Prostate gland (tissue), 2 donors: Measurements from ENCODE around the gene TRIM60. TPM values are rescaled to one million over a fixed set of nuclear protein-coding genes. Genes with fewer than 3 reads are reported as not detected.
"Not testable (repeated sequence)": the region's sequence is repeated elsewhere in the genome, so short reads cannot be mapped to it uniquely, and the experiment has no call there.

ENCODE experiments used
- DNase-seq: peaks from one replicate; pipeline ENCODE4 v3.0.0-alpha.2; 2019; ENCODE audit warnings: low spot score
- H3K27ac ChIP-seq, 2 donors: fragments of 200-600 bp; sonication (generic); 2 replicates each; pipeline ENCODE4 v1.5.1; 2017 to 2019
- H3K27me3 ChIP-seq: fragments of 200-600 bp; sonication (generic); replicated peaks from 2 replicates; pipeline ENCODE4 v1.5.1; 2019; ENCODE audit not compliant: insufficient read depth
- H3K36me3 ChIP-seq, 2 donors: fragments of 200-600 bp; sonication (generic); 1 replicate in 1 of 2; 2 replicates in 1 of 2; pipeline versions ENCODE4 v1.5.1 to v1.8.1; 2017 to 2019
- H3K4me1 ChIP-seq: fragments of 200-600 bp; sonication (generic); replicated peaks from 2 replicates; pipeline ENCODE4 v1.5.1; 2019
- H3K4me3 ChIP-seq, 2 donors: fragments of 200-600 bp; sonication (generic); 2 replicates each; pipeline ENCODE4 v1.5.1; 2017 to 2019
- H3K9me3 ChIP-seq: fragments of 200-600 bp; sonication (generic); 2 replicates; pipeline ENCODE4 v1.5.1; 2017
- POLR2A ChIP-seq: fragments of 450-650 bp; IDR thresholded peaks from one replicate; pipeline ENCODE4 v1.6.1; 2016; ENCODE audit warnings: antibody characterized with exemption, mild to moderate bottlenecking
- POLR2AphosphoS5 ChIP-seq: sonication (generic); formaldehyde crosslinking; IDR thresholded peaks from one replicate; pipeline ENCODE4 v1.6.1; 2017; ENCODE audit warnings: antibody characterized with exemption
- WGBS: methylation state at CpG from one replicate; pipeline ENCODE4 v1.1.5; 2018; 5-methylcytosine and 5-hydroxymethylcytosine counted together
- intact Hi-C: fragments of 100-400 bp; cut with DNase I; formaldehyde crosslinking; loops from one replicate; pipeline ENCODE4 v1.14.2; 2022
- total RNA-seq, 2 donors: library from RNA; depleted of rRNA; stranded (reverse); fragments of >200 nt; gene quantifications; one replicate each; pipeline ENCODE4 v1.1.0, GENCODE V29; 2016
- TF ChIP-seq, protein P1 (sequence below), 4 experiments: fragments of 200-600 bp in 2 of 4; fragments of 450-650 bp in 2 of 4; sonication (generic) in 2 of 4; IDR thresholded peaks; 1 replicate in 3 of 4; 2 replicates in 1 of 4; pipeline ENCODE4 v1.5.1; 2016 to 2019; ENCODE audit warnings: antibody characterized with exemption in 4 of 4, mild to moderate bottlenecking in 2 of 4, moderate library complexity in 2 of 4

Gene TRIM60
- total RNA-seq, 2 donors from 2014 or later = not detected

DNA sequence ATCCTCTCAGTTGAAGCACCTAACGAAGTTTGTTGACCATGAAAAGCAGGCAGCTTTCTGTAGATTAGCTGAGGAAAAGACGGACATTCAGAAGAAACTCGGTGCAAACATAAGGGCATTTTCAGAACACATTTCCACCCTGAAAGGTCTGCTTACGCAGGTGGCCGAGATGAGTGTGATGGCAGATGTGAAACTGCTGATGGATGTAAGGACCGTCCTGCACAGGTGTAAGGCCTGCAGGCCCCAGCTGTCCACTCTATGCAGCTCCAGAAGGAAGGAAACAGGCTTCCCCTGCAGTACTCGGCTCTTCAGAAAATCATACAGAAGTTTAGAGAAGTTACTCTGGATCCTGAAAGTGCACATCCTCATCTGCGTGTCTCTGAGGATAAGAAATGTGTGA is 20.8 kb upstream of the TRIM60 start:
- H3K27ac ChIP-seq = no peak overlapping the region
- 92% methylated on average over 8 of the region's 8 CpGs for WGBS
- no peaks in the 10 kb centered on the region for H3K36me3 ChIP-seq
- H3K4me1 ChIP-seq = no peaks in the 10 kb centered on the region
- no peak for TF ChIP-seq POLR2AphosphoS5
- TF ChIP-seq POLR2A = no peak
- TF ChIP-seq, protein P1, sequence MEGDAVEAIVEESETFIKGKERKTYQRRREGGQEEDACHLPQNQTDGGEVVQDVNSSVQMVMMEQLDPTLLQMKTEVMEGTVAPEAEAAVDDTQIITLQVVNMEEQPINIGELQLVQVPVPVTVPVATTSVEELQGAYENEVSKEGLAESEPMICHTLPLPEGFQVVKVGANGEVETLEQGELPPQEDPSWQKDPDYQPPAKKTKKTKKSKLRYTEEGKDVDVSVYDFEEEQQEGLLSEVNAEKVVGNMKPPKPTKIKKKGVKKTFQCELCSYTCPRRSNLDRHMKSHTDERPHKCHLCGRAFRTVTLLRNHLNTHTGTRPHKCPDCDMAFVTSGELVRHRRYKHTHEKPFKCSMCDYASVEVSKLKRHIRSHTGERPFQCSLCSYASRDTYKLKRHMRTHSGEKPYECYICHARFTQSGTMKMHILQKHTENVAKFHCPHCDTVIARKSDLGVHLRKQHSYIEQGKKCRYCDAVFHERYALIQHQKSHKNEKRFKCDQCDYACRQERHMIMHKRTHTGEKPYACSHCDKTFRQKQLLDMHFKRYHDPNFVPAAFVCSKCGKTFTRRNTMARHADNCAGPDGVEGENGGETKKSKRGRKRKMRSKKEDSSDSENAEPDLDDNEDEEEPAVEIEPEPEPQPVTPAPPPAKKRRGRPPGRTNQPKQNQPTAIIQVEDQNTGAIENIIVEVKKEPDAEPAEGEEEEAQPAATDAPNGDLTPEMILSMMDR (IDR thresholded peaks at IDR 0.05) = no peak
- H3K27me3 ChIP-seq = no peaks in the 10 kb centered on the region
- DNase-seq = no peak
- intact Hi-C loops = no loop called here
- no peaks in the 10 kb centered on the region for H3K9me3 ChIP-seq
- no peak overlapping the region for H3K4me3 ChIP-seq

DNA sequence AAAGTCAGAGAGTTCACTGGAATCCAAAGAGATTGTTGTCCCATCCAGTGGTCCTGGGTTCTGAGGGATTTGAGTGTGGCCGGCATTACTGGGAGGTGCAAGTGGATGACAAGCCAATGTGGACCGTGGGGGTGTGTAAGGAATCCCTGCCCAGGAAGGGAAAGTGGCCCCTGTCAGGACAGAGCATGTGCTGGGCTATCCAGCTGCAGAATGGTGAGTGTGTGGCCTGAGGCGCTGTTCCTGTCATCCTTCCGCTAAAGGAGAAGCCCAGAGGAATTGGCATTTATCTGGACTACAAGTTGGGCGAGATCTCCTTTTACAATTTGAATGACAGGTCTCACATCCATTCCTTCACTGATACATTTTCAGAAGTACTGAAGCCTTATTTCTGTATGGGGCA is 20.4 kb upstream of the TRIM60 start:
- no peaks in the 10 kb centered on the region for H3K36me3 ChIP-seq
- no peak overlapping the region for H3K27ac ChIP-seq
- no peak overlapping the region for H3K4me3 ChIP-seq
- intact Hi-C loops = no loop called here
- WGBS = 83% methylated on average over 5 of the region's 5 CpGs
- TF ChIP-seq, protein P1 (IDR thresholded peaks at IDR 0.05) = no peak
- TF ChIP-seq POLR2AphosphoS5 = no peak
- TF ChIP-seq POLR2A = no peak
- H3K9me3 ChIP-seq = no peaks in the 10 kb centered on the region
- DNase-seq = no peak
- no peaks in the 10 kb centered on the region for H3K4me1 ChIP-seq
- H3K27me3 ChIP-seq = no peaks in the 10 kb centered on the region

DNA sequence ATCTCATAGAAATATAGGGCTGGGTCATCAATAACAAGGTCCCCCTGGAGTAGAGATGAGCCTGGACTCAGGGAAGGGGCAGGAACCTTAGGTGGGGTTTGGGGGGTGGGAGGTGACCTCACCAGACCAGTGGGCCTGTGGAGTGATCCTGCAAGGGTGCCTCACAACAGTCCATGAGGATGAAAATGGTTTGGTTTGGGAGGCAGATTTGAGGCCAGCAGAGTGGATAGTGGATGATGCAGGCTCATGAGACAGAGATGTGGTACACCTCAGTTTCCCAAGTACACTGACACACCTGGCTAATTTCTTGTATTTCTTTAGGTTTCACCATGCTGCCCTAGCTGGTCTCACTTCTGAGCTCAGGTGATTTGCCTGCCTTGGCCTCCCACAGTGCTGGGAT is 18.1 kb upstream of the TRIM60 start:
- H3K36me3 ChIP-seq = no peaks in the 10 kb centered on the region
- no peak overlapping the region for H3K4me3 ChIP-seq
- H3K9me3 ChIP-seq = no peaks in the 10 kb centered on the region
- TF ChIP-seq POLR2A (no peak), POLR2AphosphoS5 (no peak)
- TF ChIP-seq, protein P1 (IDR thresholded peaks at IDR 0.05) = no peak
- no peaks in the 10 kb centered on the region for H3K4me1 ChIP-seq
- no peak overlapping the region for H3K27ac ChIP-seq
- intact Hi-C loops = no loop called here
- H3K27me3 ChIP-seq = no peaks in the 10 kb centered on the region
- DNase-seq = no peak

DNA sequence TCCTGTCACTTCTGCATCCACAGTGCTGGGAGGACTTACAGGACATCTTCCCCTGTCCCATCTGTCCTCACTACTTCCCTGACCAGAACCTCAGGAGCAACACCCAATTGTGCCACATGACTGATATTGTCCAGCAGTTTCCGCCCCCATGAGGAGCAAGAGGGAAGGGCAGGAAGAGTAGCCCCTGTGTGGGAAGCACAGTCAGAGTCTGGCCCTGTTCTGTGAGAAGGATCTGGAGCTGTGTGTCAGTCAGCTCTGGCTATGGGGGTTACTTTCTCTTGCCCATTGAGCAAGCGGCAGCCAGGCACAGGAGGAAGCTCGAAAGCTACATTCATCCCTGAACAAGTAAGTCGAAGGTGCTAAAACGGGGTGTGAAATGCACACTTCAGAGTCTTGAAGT is 14.8 kb upstream of the TRIM60 start:
- Histone ChIP-seq H3K4me1 (no peaks in the 10 kb centered on the region), H3K27me3 (no peaks in the 10 kb centered on the region), H3K9me3 (no peaks in the 10 kb centered on the region), H3K4me3 (no peak overlapping the region), H3K36me3 (no peaks in the 10 kb centered on the region), H3K27ac (no peak overlapping the region)
- intact Hi-C loops = no loop called here
- DNase-seq = no peak
- TF ChIP-seq POLR2AphosphoS5 (no peak), POLR2A (no peak)
- TF ChIP-seq, protein P1 (IDR thresholded peaks at IDR 0.05) = no peak
- 63% methylated on average over 5 of the region's 5 CpGs for WGBS

DNA sequence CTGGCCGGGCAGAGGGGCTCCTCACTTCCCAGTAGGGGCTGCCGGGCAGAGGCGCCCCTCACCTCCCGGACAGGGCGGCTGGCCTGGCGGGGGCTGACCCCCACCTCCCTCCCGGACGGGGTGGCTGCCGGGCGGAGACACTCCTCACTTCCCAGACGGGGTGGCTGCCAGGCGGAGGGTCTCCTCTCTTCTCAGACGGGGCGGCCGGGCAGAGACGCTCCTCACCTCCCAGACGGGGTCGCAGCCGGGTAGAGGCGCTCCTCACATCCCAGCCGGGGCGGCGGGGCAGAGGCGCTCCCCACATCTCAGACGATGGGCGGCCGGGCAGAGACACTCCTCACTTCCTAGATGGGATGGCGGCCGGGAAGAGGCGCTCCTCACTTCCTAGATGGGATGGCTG is 11.8 kb upstream of the TRIM60 start:
- H3K36me3 ChIP-seq, H3K27me3 ChIP-seq, DNase-seq, H3K27ac ChIP-seq, H3K4me3 ChIP-seq, H3K4me1 ChIP-seq, H3K9me3 ChIP-seq, intact Hi-C loops: not testable (repeated sequence)
- 93% methylated on average over 25 of the region's 30 CpGs for WGBS

DNA sequence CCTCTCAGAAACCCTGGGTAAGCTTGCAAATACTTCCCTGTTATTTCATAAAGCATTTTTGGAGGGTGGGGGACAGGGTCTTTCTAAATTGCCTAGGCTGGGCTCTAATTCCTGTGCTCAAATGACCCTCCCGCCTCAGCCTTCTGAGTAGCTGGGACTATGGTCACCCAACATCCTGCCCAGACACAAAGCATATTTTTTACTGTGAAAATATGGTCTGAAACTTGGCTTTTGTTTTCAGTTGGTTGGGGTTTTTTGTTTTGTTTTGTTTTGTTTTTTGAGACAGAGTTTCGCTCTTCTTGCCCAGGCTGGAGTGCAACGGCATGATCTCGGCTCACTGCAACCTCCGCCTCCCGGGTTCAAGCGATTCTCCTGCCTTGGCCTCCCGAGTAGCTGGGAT is 6.0 kb upstream of the TRIM60 start:
- H3K27me3 ChIP-seq, H3K27ac ChIP-seq, H3K9me3 ChIP-seq, H3K4me1 ChIP-seq, DNase-seq, H3K4me3 ChIP-seq, H3K36me3 ChIP-seq, intact Hi-C loops: not testable (repeated sequence)
- WGBS = 95% methylated on average over 8 of the region's 8 CpGs
